PC-3 (cell line): ENCODE data around the gene RBM33.

Experiments
- EZH2 ChIP-seq: fragments of 300-600 bp; sonication (generic); IDR thresholded peaks from one replicate; pipeline ENCODE4 v1.6.1; 2017; ENCODE audit warnings: antibody characterized with exemption, mild to moderate bottlenecking, low read length; ENCODE audit not compliant: unreplicated experiment
- TF ChIP-seq, protein P1 (sequence below): fragments of 300-600 bp; sonication (generic); conservative IDR thresholded peaks from 2 replicates; pipeline ENCODE4 v1.5.1; 2017; ENCODE audit warnings: antibody characterized with exemption, low read depth, mild to moderate bottlenecking, low read length

DNA sequence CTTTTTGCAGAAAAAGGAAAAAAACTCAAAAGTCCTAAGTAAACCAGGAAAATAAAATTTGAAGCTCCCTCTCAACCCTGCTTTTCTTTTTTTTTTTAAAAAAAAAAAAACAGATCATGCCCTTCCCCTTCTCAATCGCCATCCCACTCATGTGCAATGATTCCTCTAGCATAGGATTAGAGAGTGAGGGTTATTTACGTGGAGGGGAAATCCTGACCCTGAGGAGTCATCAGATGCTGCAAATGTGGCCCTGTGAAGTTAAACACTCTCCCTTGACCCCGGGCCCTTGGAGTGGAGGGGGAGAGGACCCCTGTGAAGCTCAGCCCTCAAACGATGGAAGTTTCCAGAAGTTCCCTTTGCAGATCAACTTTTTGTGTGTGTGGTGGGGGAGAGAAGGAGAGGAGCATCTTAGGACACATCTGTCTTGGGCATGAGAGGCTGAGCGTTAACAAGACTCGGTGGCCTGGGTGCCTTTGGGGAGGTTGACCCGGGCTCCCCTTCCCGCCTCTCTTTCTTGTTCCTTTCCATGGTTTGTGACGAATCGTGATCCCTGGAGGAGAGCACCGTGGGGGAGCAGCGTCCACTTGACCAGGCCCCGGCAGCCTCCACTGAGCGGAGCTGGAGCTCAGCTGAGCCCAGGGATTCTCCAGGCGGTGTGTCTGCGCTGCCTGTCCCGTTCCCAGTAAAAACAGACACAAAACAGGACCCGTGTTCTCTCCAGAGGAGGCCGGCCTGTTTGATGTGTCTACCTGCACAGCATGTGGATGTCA, 169.3 kb downstream of the RBM33 start:
- TF ChIP-seq EZH2: no peak
- TF ChIP-seq, protein P1, sequence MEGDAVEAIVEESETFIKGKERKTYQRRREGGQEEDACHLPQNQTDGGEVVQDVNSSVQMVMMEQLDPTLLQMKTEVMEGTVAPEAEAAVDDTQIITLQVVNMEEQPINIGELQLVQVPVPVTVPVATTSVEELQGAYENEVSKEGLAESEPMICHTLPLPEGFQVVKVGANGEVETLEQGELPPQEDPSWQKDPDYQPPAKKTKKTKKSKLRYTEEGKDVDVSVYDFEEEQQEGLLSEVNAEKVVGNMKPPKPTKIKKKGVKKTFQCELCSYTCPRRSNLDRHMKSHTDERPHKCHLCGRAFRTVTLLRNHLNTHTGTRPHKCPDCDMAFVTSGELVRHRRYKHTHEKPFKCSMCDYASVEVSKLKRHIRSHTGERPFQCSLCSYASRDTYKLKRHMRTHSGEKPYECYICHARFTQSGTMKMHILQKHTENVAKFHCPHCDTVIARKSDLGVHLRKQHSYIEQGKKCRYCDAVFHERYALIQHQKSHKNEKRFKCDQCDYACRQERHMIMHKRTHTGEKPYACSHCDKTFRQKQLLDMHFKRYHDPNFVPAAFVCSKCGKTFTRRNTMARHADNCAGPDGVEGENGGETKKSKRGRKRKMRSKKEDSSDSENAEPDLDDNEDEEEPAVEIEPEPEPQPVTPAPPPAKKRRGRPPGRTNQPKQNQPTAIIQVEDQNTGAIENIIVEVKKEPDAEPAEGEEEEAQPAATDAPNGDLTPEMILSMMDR: no peak
